Measurements from ENCODE around the gene DHX15. TPM values are rescaled to one million over a fixed set of nuclear protein-coding genes. Genes with fewer than 3 reads are reported as not detected.

Gene DHX15
- total and polyA plus RNA-seq, 8 donors, result 47.5 to 699 (median 127) TPM

- no peak overlapping the region for H3K4me3 ChIP-seq
- no peaks in the 10 kb centered on the region for H3K9me3 ChIP-seq
- no peaks in the 10 kb centered on the region for H3K36me3 ChIP-seq
- no peak overlapping the region for H3K27ac ChIP-seq
- peak; percentile 87 for DNase-seq
- H3K27me3 ChIP-seq, result no peaks in the 10 kb centered on the region
- H3K4me1 ChIP-seq, result peaks cover 0 to 4% (median 0%) of the 10 kb centered on the region in 4 donors
- TF ChIP-seq EP300 (IDR thresholded peaks at IDR 0.05), result no peak
- TF ChIP-seq POLR2A (IDR thresholded peaks at IDR 0.05), result no peak
- peak in 5 of 7 experiments; percentile 63 to 87 (median 84) for TF ChIP-seq CTCF (IDR thresholded peaks at IDR 0.05)
- TF ChIP-seq POLR2AphosphoS5 (IDR thresholded peaks at IDR 0.05), result peak in 1 of 3 donors; percentile 61
- intact Hi-C loops (cut with DNase I; ENCODE audit: low total_unique reads), result loop anchor here (5.0 kb wide), 1 partner anchor 204 kb away; no protein-coding TSS in a partner anchor
- WGBS, 5 donors, result 32 to 41% (median 33%) methylated on average over 14 to 15 of the region's 15 CpGs
Observed at GRCh38 chr4:24488399-24489164, 95.8 kb downstream of the DHX15 start.

- no peak for DNase-seq
- H3K4me1 ChIP-seq, result peaks cover 0 to 2% (median 0%) of the 10 kb centered on the region in 4 donors
- no peak overlapping the region for H3K27ac ChIP-seq
- no peak for TF ChIP-seq POLR2A (IDR thresholded peaks at IDR 0.05)
- WGBS, 5 donors, result 90 to 97% (median 93%) methylated on average over 4 of the region's 4 CpGs
- H3K9me3 ChIP-seq, result no peaks in the 10 kb centered on the region
- H3K4me3 ChIP-seq, result no peak overlapping the region
- intact Hi-C loops (cut with DNase I; ENCODE audit: low total_unique reads), result no loop called here
- H3K36me3 ChIP-seq, result no peaks in the 10 kb centered on the region
- H3K27me3 ChIP-seq, result peaks cover 0 to 2% (median 0%) of the 10 kb centered on the region in 3 donors
Observed at GRCh38 chr4:24482871-24483270, 101.5 kb downstream of the DHX15 start.

- Histone ChIP-seq H3K36me3 (no peaks in the 10 kb centered on the region), H3K4me1 (peaks cover 0 to 14% (median 7%) of the 10 kb centered on the region in 4 donors), H3K27ac (no peak overlapping the region), H3K4me3 (no peak overlapping the region), H3K9me3 (no peaks in the 10 kb centered on the region), H3K27me3 (peaks cover 0 to 21% (median 7%) of the 10 kb centered on the region in 3 donors)
- intact Hi-C loops (cut with DNase I; ENCODE audit: low total_unique reads), result no loop called here
- 28 to 36% (median 35%) methylated on average over 5 of the region's 5 CpGs for WGBS, 5 donors
- TF ChIP-seq EP300 (IDR thresholded peaks at IDR 0.05) (no peak), CTCF (IDR thresholded peaks at IDR 0.05) (no peak), POLR2A (IDR thresholded peaks at IDR 0.05) (no peak), POLR2AphosphoS5 (IDR thresholded peaks at IDR 0.05) (no peak)
- DNase-seq, result peak in 1 of 2 donors; percentile 88
Observed at GRCh38 chr4:24477919-24478318, 106.4 kb downstream of the DHX15 start.

Small RNA genes lying within 50 kb of the gene (small RNA-seq; reads per million reads assigned to genes)
- gene MIR573 (0 reads per million in 4 donors), gene RN7SL16P (0 reads per million in 4 donors)

Other genes with a start within 250 kb of the DHX15 start
- 100 to 1,000 TPM in 2 of 5 donors, 10 to 100 TPM in 3; 18.9 to 188 (median 89.7) TPM for gene SOD3, start 211.0 kb upstream of the DHX15 start, total RNA-seq
- 10 to 100 TPM in 2 of 3 donors, 1 to 10 TPM in 1; 8.8 to 30.0 (median 23.7) TPM for gene SOD3, start 211.0 kb upstream of the DHX15 start, polyA plus RNA-seq

Data from stomach (tissue), 9 donors.